Measurements from ENCODE around the gene NES.

The NES gene

DNA sequence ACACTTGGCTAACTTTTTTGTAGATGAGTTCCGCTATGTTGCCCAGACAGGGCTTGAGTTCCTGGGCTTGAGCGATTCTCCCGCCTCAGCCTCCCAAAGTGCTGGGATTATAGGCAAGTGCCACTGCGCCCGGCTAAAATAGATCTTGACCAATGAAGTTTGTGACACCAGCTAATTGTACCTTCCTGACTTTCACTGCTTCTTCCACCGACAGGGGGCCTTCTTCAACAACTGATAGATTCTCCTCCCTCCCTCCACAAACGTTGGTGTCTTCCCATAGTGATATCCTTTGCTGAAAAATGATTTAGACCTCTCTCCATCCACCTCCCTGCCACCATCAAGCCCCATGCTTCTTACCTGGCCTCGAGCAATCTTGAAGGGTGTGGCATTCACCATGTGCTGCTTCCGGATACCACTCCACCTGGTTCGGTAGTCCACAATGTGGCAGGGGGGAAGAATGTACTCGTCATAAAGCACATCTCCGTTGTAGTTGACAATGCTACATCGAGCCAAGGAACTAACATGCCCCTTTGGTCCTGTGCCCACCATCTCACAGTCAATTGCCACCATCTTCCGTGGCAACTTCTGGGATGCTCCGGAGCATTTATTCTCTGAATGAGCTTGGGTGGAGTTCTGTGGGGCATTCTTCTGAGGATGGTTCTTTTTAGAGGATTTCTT lies 49.5 kb upstream of the NES start (continued):
- TF ChIP-seq SP2 (tag by site-specific recombination; IDR thresholded peaks at IDR 0.05) (peak; percentile 48), HOXC10 (CRISPR knock-in tag; IDR thresholded peaks at IDR 0.05) (no peak), ZNF2 (tag by site-specific recombination; IDR thresholded peaks at IDR 0.05) (peak; percentile 89), ZNF223 (tag by site-specific recombination; IDR thresholded peaks at IDR 0.05) (no peak), PRDM6 (tag by site-specific recombination; IDR thresholded peaks at IDR 0.05) (no peak), ZNF776 (tag by site-specific recombination; IDR thresholded peaks at IDR 0.05; ENCODE audit: borderline replicate concordance) (no peak), ZSCAN23 (tag by site-specific recombination; IDR thresholded peaks at IDR 0.05) (no peak), YY1 (tag by site-specific recombination; IDR thresholded peaks at IDR 0.05) (no peak), ZNF175 (tag by site-specific recombination; IDR thresholded peaks at IDR 0.05) (no peak), ZNF214 (tag by site-specific recombination; IDR thresholded peaks at IDR 0.05; ENCODE audit: borderline replicate concordance) (no peak), ZSCAN16 (tag by site-specific recombination; IDR thresholded peaks at IDR 0.05) (no peak), KLF16 (tag by site-specific recombination; IDR thresholded peaks at IDR 0.05) (peak; percentile 72; the same call in 1 of the 2 replicates), BCL11B (tag by site-specific recombination; IDR thresholded peaks at IDR 0.05; ENCODE audit: low read depth) (no peak), ZNF513 (tag by site-specific recombination; IDR thresholded peaks at IDR 0.05) (no peak), OSR2 (tag by site-specific recombination; IDR thresholded peaks at IDR 0.05) (no peak), ZNF112 (tag by site-specific recombination; IDR thresholded peaks at IDR 0.05) (no peak), ZNF645 (tag by site-specific recombination; IDR thresholded peaks at IDR 0.05) (no peak), GLIS1 (tag by site-specific recombination; IDR thresholded peaks at IDR 0.05) (peak; percentile 17; the same call in 1 of the 2 replicates), ZNF704 (tag by site-specific recombination; IDR thresholded peaks at IDR 0.05) (no peak), ZNF768 (tag by site-specific recombination; IDR thresholded peaks at IDR 0.05) (no peak), BCL6B (tag by site-specific recombination; IDR thresholded peaks at IDR 0.05) (no peak), MYNN (tag by site-specific recombination; IDR thresholded peaks at IDR 0.05; ENCODE audit: borderline replicate concordance) (no peak), ZNF660 (tag by site-specific recombination; IDR thresholded peaks at IDR 0.05) (peak; percentile 34; the same call in 1 of the 2 replicates), ZBTB48 (tag by site-specific recombination; IDR thresholded peaks at IDR 0.05) (no peak)
- TF ChIP-seq, protein P1, sequence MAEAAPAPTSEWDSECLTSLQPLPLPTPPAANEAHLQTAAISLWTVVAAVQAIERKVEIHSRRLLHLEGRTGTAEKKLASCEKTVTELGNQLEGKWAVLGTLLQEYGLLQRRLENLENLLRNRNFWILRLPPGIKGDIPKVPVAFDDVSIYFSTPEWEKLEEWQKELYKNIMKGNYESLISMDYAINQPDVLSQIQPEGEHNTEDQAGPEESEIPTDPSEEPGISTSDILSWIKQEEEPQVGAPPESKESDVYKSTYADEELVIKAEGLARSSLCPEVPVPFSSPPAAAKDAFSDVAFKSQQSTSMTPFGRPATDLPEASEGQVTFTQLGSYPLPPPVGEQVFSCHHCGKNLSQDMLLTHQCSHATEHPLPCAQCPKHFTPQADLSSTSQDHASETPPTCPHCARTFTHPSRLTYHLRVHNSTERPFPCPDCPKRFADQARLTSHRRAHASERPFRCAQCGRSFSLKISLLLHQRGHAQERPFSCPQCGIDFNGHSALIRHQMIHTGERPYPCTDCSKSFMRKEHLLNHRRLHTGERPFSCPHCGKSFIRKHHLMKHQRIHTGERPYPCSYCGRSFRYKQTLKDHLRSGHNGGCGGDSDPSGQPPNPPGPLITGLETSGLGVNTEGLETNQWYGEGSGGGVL (tag by site-specific recombination; IDR thresholded peaks at IDR 0.05): no peak
- TF ChIP-seq, protein P2, sequence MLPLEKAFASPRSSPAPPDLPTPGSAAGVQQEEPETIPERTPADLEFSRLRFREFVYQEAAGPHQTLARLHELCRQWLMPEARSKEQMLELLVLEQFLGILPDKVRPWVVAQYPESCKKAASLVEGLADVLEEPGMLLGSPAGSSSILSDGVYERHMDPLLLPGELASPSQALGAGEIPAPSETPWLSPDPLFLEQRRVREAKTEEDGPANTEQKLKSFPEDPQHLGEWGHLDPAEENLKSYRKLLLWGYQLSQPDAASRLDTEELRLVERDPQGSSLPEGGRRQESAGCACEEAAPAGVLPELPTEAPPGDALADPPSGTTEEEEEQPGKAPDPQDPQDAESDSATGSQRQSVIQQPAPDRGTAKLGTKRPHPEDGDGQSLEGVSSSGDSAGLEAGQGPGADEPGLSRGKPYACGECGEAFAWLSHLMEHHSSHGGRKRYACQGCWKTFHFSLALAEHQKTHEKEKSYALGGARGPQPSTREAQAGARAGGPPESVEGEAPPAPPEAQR (tag by site-specific recombination; IDR thresholded peaks at IDR 0.05): no peak
- TF ChIP-seq, protein P3, sequence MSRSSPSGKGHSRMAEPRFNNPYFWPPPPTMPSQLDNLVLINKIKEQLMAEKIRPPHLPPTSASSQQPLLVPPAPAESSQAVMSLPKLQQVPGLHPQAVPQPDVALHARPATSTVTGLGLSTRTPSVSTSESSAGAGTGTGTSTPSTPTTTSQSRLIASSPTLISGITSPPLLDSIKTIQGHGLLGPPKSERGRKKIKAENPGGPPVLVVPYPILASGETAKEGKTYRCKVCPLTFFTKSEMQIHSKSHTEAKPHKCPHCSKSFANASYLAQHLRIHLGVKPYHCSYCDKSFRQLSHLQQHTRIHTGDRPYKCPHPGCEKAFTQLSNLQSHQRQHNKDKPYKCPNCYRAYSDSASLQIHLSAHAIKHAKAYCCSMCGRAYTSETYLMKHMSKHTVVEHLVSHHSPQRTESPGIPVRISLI (tag by site-specific recombination; IDR thresholded peaks at IDR 0.05): no peak
- TF ChIP-seq, protein P4, sequence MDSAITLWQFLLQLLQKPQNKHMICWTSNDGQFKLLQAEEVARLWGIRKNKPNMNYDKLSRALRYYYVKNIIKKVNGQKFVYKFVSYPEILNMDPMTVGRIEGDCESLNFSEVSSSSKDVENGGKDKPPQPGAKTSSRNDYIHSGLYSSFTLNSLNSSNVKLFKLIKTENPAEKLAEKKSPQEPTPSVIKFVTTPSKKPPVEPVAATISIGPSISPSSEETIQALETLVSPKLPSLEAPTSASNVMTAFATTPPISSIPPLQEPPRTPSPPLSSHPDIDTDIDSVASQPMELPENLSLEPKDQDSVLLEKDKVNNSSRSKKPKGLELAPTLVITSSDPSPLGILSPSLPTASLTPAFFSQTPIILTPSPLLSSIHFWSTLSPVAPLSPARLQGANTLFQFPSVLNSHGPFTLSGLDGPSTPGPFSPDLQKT (IDR thresholded peaks at IDR 0.05; ENCODE audit: borderline replicate concordance, low read depth, low read length): no peak

All from HEK293 (cell line).